ENCODE measurements around the gene SLC35B2. TPM values are rescaled to one million over a fixed set of nuclear protein-coding genes. Genes with fewer than 3 reads are reported as not detected.
A peak's percentile ranks its signal among the peaks of the same experiment; 100 is the strongest.

The SLC35B2 gene
- total RNA-seq, 2 experiments from 2014 or later: 13.9 to 16.5 TPM

DNA sequence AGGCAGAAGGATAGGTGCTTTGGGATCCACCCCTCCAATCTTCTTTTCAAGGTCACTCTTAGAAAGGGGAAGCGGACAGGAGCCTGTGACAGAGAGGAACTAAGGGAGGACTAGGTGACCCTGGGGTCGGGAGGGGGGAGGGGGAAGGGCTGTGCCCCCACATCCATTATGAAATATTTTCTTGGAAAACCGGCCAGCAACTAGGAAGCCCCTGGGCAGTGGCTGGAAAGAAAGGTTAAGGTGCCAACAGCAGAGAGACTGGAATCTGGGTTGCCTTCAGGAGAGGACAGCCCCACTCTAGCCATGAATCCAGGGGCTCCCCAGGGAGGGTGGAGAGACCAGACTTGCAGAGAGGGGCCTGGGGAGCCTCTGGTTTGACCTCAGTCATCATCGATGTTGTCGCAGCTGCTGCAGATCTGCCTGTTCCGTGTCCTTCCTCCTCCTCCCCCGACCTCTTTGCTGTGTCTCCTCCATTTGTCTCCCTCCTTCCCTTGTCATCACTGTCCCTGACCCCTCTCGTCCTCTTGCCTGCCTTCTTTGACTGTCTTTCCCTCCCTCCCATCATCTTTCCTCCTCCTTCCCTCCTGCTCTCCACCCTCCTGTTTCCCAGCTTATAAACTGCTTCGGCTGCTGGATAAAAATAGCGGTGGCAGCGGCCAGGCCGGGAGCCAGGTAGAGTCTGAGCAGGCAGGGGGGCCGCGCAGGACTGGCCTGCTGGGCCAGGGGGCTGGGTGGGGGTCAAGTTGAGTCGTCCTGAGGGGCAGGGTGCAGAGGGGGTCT, 30.8 kb downstream of the SLC35B2 start:
- no peak for DNase-seq (ENCODE audit: low spot score)
- Histone ChIP-seq H3K4me1 (ENCODE audit: insufficient read depth, low read length, poor library complexity, severe bottlenecking) (peaks cover 42% of the 10 kb centered on the region), H3K4me2 (ENCODE audit: low read length) (peak overlapping the region; percentile 99), H2AFZ (ENCODE audit: low read length) (no peak overlapping the region), H3K9me2 (ENCODE audit: insufficient read depth, low read length) (no peaks in the 10 kb centered on the region), H3K79me2 (ENCODE audit: insufficient read depth, low read depth, low read length) (peaks cover 27% of the 10 kb centered on the region), H3K27ac (ENCODE audit: low read depth, low read length, poor library complexity, severe bottlenecking) (no peak overlapping the region), H3K4me3 (ENCODE audit: low read depth, low read length, poor library complexity, severe bottlenecking) (no peak overlapping the region), H3K9me3 (ENCODE audit: low read length) (no peaks in the 10 kb centered on the region), H3K36me3 (ENCODE audit: insufficient read depth, low read length) (peaks cover 42% of the 10 kb centered on the region), H4K20me1 (ENCODE audit: insufficient read depth, low read length) (peaks cover 10% of the 10 kb centered on the region)
- ChIA-PET POLR2A (interaction anchor here (3.9 kb wide), 1 partner anchor 9 kb away, joined by 15 read pairs; no protein-coding TSS in a partner anchor), CTCF (ENCODE audit: unreplicated experiment) (no interaction called here)
- TF ChIP-seq, protein P1, sequence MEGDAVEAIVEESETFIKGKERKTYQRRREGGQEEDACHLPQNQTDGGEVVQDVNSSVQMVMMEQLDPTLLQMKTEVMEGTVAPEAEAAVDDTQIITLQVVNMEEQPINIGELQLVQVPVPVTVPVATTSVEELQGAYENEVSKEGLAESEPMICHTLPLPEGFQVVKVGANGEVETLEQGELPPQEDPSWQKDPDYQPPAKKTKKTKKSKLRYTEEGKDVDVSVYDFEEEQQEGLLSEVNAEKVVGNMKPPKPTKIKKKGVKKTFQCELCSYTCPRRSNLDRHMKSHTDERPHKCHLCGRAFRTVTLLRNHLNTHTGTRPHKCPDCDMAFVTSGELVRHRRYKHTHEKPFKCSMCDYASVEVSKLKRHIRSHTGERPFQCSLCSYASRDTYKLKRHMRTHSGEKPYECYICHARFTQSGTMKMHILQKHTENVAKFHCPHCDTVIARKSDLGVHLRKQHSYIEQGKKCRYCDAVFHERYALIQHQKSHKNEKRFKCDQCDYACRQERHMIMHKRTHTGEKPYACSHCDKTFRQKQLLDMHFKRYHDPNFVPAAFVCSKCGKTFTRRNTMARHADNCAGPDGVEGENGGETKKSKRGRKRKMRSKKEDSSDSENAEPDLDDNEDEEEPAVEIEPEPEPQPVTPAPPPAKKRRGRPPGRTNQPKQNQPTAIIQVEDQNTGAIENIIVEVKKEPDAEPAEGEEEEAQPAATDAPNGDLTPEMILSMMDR (conservative IDR thresholded peaks at IDR 0.05; ENCODE audit: low read length): no peak
- TF ChIP-seq EZH2phosphoT487 (IDR thresholded peaks at IDR 0.05; ENCODE audit: borderline replicate concordance, low read depth, low read length): no peak
- intact Hi-C loops (cut with micrococcal nuclease; ENCODE audit: unreplicated experiment): loop anchor here (10.0 kb wide), 2 partner anchors 452 to 522 kb away; partner anchors contain the start of gene VEGFA
- no TSS peak for BruUV-seq (replicated peaks)

DNA sequence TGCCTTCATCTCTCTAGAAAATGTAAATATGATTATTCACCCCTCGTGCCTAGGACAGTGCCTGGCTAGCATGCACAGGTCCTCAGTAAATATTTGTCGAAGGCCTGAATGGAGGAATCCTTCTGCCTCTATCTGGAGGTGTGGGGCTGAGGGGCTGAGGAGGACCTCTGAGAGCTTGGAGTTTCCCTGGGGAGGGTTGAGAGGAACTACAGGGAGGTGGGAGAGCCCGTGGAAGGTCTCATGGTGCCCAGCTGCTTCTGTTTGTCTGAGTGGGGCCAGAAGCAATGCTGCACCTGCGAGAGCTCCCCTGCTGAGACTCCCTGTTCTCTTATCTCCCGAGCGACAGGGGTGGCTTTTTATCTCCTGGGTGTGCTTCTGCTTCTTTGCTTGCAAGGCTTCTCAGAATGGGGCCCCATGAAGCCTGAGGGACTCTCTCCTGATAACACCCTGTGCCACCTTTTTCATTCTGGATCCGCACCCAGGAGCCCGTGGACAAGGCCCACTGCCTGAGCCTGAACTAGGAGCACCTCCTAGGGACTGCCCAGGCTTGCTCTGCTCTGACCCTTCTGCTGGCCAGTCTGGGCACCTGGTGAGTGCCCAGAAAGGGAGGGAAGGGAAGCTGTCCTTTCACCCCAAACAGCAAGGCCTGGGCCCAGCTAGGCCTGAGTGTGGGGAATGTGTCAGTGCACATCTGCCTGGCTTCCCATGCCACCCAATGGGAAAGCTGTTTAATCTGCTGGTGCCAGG, 31.6 kb downstream of the SLC35B2 start:
- DNase-seq (ENCODE audit: low spot score): peak; percentile 39
- H3K36me3 ChIP-seq (ENCODE audit: insufficient read depth, low read length): peaks cover 34% of the 10 kb centered on the region
- H3K27ac ChIP-seq (ENCODE audit: low read depth, low read length, poor library complexity, severe bottlenecking): no peak overlapping the region
- H3K79me2 ChIP-seq (ENCODE audit: insufficient read depth, low read depth, low read length): peaks cover 27% of the 10 kb centered on the region
- intact Hi-C loops (cut with micrococcal nuclease; ENCODE audit: unreplicated experiment): loop anchor here (2.0 to 10.0 kb wide), 3 partner anchors 39 to 521 kb away; partner anchors contain the start of genes NFKBIE and VEGFA
- no peaks in the 10 kb centered on the region for H3K9me3 ChIP-seq (ENCODE audit: low read length)
- peak overlapping the region; percentile 99 for H3K4me2 ChIP-seq (ENCODE audit: low read length)
- H3K9me2 ChIP-seq (ENCODE audit: insufficient read depth, low read length): no peaks in the 10 kb centered on the region
- no peak overlapping the region for H2AFZ ChIP-seq (ENCODE audit: low read length)
- no TSS peak for BruUV-seq (replicated peaks)
- H4K20me1 ChIP-seq (ENCODE audit: insufficient read depth, low read length): peaks cover 10% of the 10 kb centered on the region
- H3K4me1 ChIP-seq (ENCODE audit: insufficient read depth, low read length, poor library complexity, severe bottlenecking): peaks cover 48% of the 10 kb centered on the region
- CTCF ChIA-PET (ENCODE audit: unreplicated experiment): interaction anchor here (2.5 kb wide), 1 partner anchor 9 kb away, joined by 15 read pairs; no protein-coding TSS in a partner anchor
- peak overlapping the region; percentile 83 for H3K4me3 ChIP-seq (ENCODE audit: low read depth, low read length, poor library complexity, severe bottlenecking)
- POLR2A ChIA-PET: interaction anchor here (0.6 to 3.9 kb wide), 3 partner anchors 9 to 88 kb away, joined by 3 to 15 read pairs (median 8); no protein-coding TSS in a partner anchor
- TF ChIP-seq, protein P1 (conservative IDR thresholded peaks at IDR 0.05; ENCODE audit: low read length): no peak
- TF ChIP-seq EZH2phosphoT487 (IDR thresholded peaks at IDR 0.05; ENCODE audit: borderline replicate concordance, low read depth, low read length): no peak

Data from OCI-LY7 (cell line).